Endodermal cell (in vitro differentiated cells): ENCODE measurements around the gene CUL5. TPM values are rescaled to one million over a fixed set of nuclear protein-coding genes. Genes with fewer than 3 reads are reported as not detected.

Experiments
- DNase-seq: peaks from one replicate; pipeline ENCODE4 v3.0.0-alpha.2; 2017
- H3K27ac ChIP-seq: 2 replicates; pipeline ENCODE4 v1.5.1; 2013; ENCODE audit warnings: mild to moderate bottlenecking, low read depth, low read length, moderate library complexity
- H3K27me3 ChIP-seq: 2 replicates; pipeline ENCODE4 v1.6.1; 2013; ENCODE audit warnings: mild to moderate bottlenecking, low read length, moderate library complexity; ENCODE audit not compliant: insufficient read depth, control insufficient read depth, poor library complexity, severe bottlenecking
- H3K36me3 ChIP-seq: 2 replicates; pipeline ENCODE4 v1.7.0; 2013; ENCODE audit warnings: mild to moderate bottlenecking, low read length, moderate library complexity; ENCODE audit not compliant: control insufficient read depth, insufficient read depth
- H3K4me1 ChIP-seq: one replicate; pipeline ENCODE4 v1.7.0; 2013; ENCODE audit warnings: low read length; ENCODE audit not compliant: control insufficient read depth, insufficient read depth
- H3K4me3 ChIP-seq: 2 replicates; pipeline ENCODE4 v1.5.1; 2013; ENCODE audit warnings: mild to moderate bottlenecking, low read length, moderate library complexity
- H3K9ac ChIP-seq: 2 replicates; pipeline ENCODE4 v1.6.1; 2013; ENCODE audit warnings: mild to moderate bottlenecking, low read length, moderate library complexity; ENCODE audit not compliant: poor library complexity, severe bottlenecking; ENCODE audit errors: extremely low read depth
- H3K9me3 ChIP-seq: 2 replicates; pipeline ENCODE4 v1.6.1; 2013; ENCODE audit warnings: mild to moderate bottlenecking, low read length, moderate library complexity; ENCODE audit not compliant: control insufficient read depth
- H3K27ac Mint-ChIP-seq: 2 replicates; pipeline ENCODE4 v1.8.0; 2020; ENCODE audit warnings: mixed read lengths
- H3K27me3 Mint-ChIP-seq: 2 replicates; pipeline ENCODE4 v1.8.0; 2021; ENCODE audit warnings: mild to moderate bottlenecking, mixed read lengths; ENCODE audit not compliant: insufficient read depth
- H3K36me3 Mint-ChIP-seq: 2 replicates; pipeline ENCODE4 v1.8.0; 2020; ENCODE audit warnings: low read depth, mixed read lengths
- H3K4me1 Mint-ChIP-seq: 2 replicates; pipeline ENCODE4 v1.8.0; 2020; ENCODE audit warnings: mixed read lengths
- H3K4me3 Mint-ChIP-seq: 2 replicates; pipeline ENCODE4 v1.8.0; 2020; ENCODE audit warnings: mild to moderate bottlenecking, moderate library complexity, mixed read lengths
- H3K9me3 Mint-ChIP-seq: 2 replicates; pipeline ENCODE4 v1.8.0; 2020; ENCODE audit warnings: mild to moderate bottlenecking, mixed read lengths
- WGBS, 2 experiments: methylation state at CpG; one replicate each; pipeline versions ENCODE4 v1.1.5 to v1.1.7; 2013; ENCODE audit warnings: missing lambda C conversion rate in 2 of 2, mixed read lengths in 1 of 2; ENCODE audit not compliant: insufficient coverage in 1 of 2, insufficient read length in 1 of 2; 5-methylcytosine and 5-hydroxymethylcytosine counted together
- total RNA-seq, 2 donors: library from RNA; stranded (reverse); fragmentation: NEBNext Ultra II Directional in 1 of 2; extraction: Animal tissue kit (Norgen Biotek cat#: 25700) in 1 of 2; gene quantifications; 2 replicates in 1 of 2; 3 replicates in 1 of 2; pipeline ENCODE4 v1.2.1, GENCODE V29; 2021
- TF ChIP-seq, protein P1 (sequence below): fragments of 200-600 bp; sonication (generic); conservative IDR thresholded peaks from 2 replicates; pipeline ENCODE4 v1.5.0; 2021; ENCODE audit warnings: antibody characterized with exemption, mild to moderate bottlenecking

CUL5 gene
- total RNA-seq, 2 donors from 2014 or later, result 33.8 to 40.0 TPM

- no peak overlapping the region for H3K9ac ChIP-seq
- TF ChIP-seq, protein P1, sequence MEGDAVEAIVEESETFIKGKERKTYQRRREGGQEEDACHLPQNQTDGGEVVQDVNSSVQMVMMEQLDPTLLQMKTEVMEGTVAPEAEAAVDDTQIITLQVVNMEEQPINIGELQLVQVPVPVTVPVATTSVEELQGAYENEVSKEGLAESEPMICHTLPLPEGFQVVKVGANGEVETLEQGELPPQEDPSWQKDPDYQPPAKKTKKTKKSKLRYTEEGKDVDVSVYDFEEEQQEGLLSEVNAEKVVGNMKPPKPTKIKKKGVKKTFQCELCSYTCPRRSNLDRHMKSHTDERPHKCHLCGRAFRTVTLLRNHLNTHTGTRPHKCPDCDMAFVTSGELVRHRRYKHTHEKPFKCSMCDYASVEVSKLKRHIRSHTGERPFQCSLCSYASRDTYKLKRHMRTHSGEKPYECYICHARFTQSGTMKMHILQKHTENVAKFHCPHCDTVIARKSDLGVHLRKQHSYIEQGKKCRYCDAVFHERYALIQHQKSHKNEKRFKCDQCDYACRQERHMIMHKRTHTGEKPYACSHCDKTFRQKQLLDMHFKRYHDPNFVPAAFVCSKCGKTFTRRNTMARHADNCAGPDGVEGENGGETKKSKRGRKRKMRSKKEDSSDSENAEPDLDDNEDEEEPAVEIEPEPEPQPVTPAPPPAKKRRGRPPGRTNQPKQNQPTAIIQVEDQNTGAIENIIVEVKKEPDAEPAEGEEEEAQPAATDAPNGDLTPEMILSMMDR, result no peak
- H3K4me1 ChIP-seq, result no peaks in the 10 kb centered on the region
- no peaks in the 10 kb centered on the region for H3K36me3 ChIP-seq
- no peaks in the 10 kb centered on the region for H3K27me3 Mint-ChIP-seq
- H3K4me3 Mint-ChIP-seq, result no peak overlapping the region
- WGBS, 2 experiments, result 100% methylated on average over 1 of the region's 1 CpG
- H3K4me3 ChIP-seq, result no peak overlapping the region
- H3K27ac Mint-ChIP-seq, result no peak overlapping the region
- H3K4me1 Mint-ChIP-seq, result peaks cover 8% of the 10 kb centered on the region
- no peaks in the 10 kb centered on the region for H3K27me3 ChIP-seq
- H3K9me3 Mint-ChIP-seq, result no peaks in the 10 kb centered on the region
- DNase-seq, result no peak
- H3K27ac ChIP-seq, result no peak overlapping the region
- H3K9me3 ChIP-seq, result no peaks in the 10 kb centered on the region
- H3K36me3 Mint-ChIP-seq, result no peaks in the 10 kb centered on the region
Observed at GRCh38 chr11:107973641-107974040, 35.1 kb upstream of the CUL5 start.

DNA sequence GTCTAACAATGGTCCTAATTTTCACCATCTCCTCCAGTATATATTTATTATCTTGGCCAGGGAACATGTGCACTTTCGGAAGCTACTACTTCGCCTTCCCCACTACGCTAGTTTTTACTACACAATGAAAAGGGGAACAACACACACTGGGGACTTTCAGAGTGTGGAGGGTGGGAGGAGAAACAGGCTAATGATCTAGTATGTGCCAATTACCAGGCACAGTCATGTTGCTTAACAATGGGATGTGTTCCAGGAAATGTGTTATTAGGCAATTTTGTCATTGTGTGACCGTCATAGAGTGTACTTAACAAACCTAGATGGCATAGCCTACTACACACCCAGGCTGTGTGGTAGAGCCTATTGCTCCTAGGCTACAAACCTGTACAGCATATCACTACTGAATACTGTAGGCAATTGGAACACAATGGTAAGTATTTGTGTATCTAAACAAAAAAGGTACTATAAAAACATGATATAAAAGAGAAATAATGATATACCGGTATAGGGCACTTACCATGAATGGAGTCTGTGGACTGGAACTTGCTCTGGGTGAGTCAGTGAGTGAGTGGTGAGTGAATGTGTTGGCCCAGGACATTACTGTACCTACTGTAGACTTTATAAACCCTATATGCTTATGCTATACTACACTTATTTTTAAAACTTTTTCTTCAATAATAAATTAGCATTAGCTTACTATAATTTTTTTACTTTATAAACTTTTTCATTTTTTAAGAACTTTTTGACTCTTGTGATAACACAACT is 20.1 kb upstream of the CUL5 start:
- Histone ChIP-seq H3K36me3 (no peaks in the 10 kb centered on the region), H3K9ac (no peak overlapping the region), H3K27me3 (no peaks in the 10 kb centered on the region), H3K4me1 (no peaks in the 10 kb centered on the region), H3K27ac (no peak overlapping the region), H3K4me3 (no peak overlapping the region), H3K9me3 (no peaks in the 10 kb centered on the region)
- TF ChIP-seq, protein P1, result no peak
- Mint-ChIP-seq H3K4me3 (no peak overlapping the region), H3K4me1 (peaks cover 1% of the 10 kb centered on the region), H3K27me3 (no peaks in the 10 kb centered on the region), H3K27ac (no peak overlapping the region), H3K36me3 (no peaks in the 10 kb centered on the region), H3K9me3 (no peaks in the 10 kb centered on the region)
- DNase-seq, result no peak
- 80 to 92% methylated on average over 1 to 5 of the region's 5 CpGs for WGBS, 2 experiments

DNA sequence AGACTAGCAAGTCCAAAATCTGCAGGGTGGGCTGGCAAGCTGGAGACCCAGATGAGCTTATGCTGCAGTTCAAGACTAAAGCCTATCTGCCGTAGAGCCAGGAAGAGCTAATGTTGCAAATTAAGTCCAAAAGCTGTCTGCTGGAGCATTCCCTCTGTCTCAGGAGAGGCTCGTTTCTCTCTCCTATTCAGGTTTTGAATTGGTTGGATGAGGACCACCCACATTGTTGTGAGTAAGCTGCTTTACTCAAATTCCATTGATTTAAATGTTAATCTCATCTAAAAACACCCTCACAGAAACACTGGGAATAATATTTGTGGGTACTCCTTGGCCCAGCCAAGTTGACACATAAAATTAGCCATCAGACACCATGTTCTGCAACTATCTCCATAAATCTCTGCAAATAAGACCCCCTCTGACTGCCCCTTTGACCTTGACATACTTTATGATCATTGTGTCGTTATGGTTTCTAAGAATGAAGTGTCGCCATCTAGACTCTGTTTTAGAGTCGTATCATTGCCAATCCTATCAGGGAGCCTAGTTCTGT is 16.8 kb upstream of the CUL5 start:
- no peak for DNase-seq
- Mint-ChIP-seq H3K9me3 (no peaks in the 10 kb centered on the region), H3K27ac (no peak overlapping the region), H3K4me1 (peaks cover 1% of the 10 kb centered on the region), H3K4me3 (no peak overlapping the region), H3K36me3 (no peaks in the 10 kb centered on the region), H3K27me3 (no peaks in the 10 kb centered on the region)
- TF ChIP-seq, protein P1, result no peak
- Histone ChIP-seq H3K4me3 (no peak overlapping the region), H3K4me1 (no peaks in the 10 kb centered on the region), H3K27me3 (no peaks in the 10 kb centered on the region), H3K9ac (no peak overlapping the region), H3K9me3 (no peaks in the 10 kb centered on the region), H3K27ac (no peak overlapping the region), H3K36me3 (no peaks in the 10 kb centered on the region)
- 84 to 86% methylated on average over 4 to 5 of the region's 5 CpGs for WGBS, 2 experiments
